ENCODE measurements around the gene WLS.

The WLS gene

DNA sequence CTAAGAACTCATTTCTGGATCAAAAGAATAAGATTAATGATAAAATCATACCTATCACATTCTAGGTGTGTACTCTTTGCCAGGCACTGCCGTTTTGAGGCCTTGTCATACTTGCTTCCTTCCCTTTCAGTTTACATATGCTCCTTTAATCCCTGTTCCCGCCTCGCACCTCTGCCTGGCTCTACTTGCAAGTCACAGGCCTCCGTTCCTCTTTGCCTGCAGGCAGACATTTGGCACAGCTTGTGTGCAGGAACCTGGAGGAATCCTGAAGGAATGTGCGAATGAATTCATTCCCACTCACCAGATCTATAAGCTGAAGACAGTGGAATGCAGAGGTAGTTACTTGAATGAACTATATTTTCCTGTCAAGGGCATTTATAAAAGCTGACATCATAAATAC, 13.8 kb downstream of the WLS start:
- no peak overlapping the region for H3K4me3 ChIP-seq (ENCODE audit: low read length in 2 of 2)

DNA sequence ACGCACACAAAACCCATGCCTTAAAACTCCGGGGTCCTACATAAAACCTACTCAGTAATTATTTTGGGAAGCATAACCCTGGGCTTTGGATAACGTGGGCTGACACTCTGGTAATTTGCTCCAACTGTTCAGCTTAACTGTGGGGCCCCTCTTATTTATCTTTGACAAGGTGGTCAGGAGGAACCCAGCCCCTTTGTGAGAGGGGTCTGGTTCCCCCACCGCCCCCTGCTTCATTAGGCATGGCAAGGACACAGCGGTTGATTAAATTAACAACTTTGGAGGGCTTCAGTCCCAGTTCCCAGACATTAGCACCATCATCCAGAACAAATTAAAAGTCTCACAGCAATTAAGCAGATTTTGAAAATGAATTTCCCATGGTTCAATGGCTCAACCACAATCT, 14.7 kb downstream of the WLS start:
- Histone ChIP-seq H3K9ac (ENCODE audit: low read depth, low read length, poor library complexity) (no peak overlapping the region), H3K27ac (replicated peaks; ENCODE audit: low read length) (no peak overlapping the region), H3K9me3 (replicated peaks in 1 of 2; ENCODE audit: control insufficient read depth in 2 of 2, insufficient read depth in 1 of 2, low read depth in 1 of 2, low read length in 2 of 2) (peaks cover 0 to 10% of the 10 kb centered on the region in 2 donors), H4K91ac (ENCODE audit: low read depth, low read length, poor library complexity) (no peak overlapping the region), H2BK15ac (ENCODE audit: low read length) (no peak overlapping the region), H2BK120ac (ENCODE audit: low read depth, low read length) (no peak overlapping the region), H3K36me3 (replicated peaks in 1 of 2; ENCODE audit: control insufficient read depth in 2 of 2, insufficient read depth in 2 of 2, low read length in 2 of 2) (peaks cover 0 to 71% of the 10 kb centered on the region in 2 donors), H3K18ac (ENCODE audit: low read length) (no peak overlapping the region), H3K4ac (ENCODE audit: low read length) (no peak overlapping the region), H2AFZ (ENCODE audit: low read length) (no peak overlapping the region), H3K4me2 (ENCODE audit: insufficient read depth, low read length, poor library complexity, severe bottlenecking) (no peak overlapping the region), H3K4me1 (ENCODE audit: control insufficient read depth in 2 of 2, insufficient read depth in 1 of 2, low read depth in 1 of 2, low read length in 2 of 2) (peaks cover 10 to 15% of the 10 kb centered on the region in 2 donors), H4K8ac (ENCODE audit: low read depth, low read length) (no peak overlapping the region), H3K4me3 (ENCODE audit: low read length in 2 of 2) (no peak overlapping the region), H3K79me1 (ENCODE audit: low read depth, low read length) (no peaks in the 10 kb centered on the region), H2BK5ac (ENCODE audit: low read length) (no peak overlapping the region), H2BK12ac (ENCODE audit: low read length) (no peak overlapping the region), H3K23ac (ENCODE audit: low read depth, low read length, poor library complexity) (no peak overlapping the region), H3K14ac (ENCODE audit: low read length) (no peak overlapping the region), H3K27me3 (ENCODE audit: control insufficient read depth in 3 of 3, insufficient read depth in 3 of 3, low read depth in 1 of 3, low read length in 3 of 3) (peaks cover 0 to 24% (median 0%) of the 10 kb centered on the region in 3 experiments), H2AK5ac (ENCODE audit: low read depth, low read length) (no peak overlapping the region)
- no peak for DNase-seq (ENCODE audit: low spot score)
- WGBS, 2 donors (ENCODE audit: extremely low coverage in 2 of 2, insufficient read length in 2 of 2, insufficient replicate concordance in 1 of 2), result no CpG with 5 or more reads among the region's 5 CpGs

More for the DNA sequence above, 13.8 kb downstream of the WLS start:
- Histone ChIP-seq H3K79me1 (ENCODE audit: low read depth, low read length) (no peaks in the 10 kb centered on the region), H4K91ac (ENCODE audit: low read depth, low read length, poor library complexity) (no peak overlapping the region), H3K9me3 (replicated peaks in 1 of 2; ENCODE audit: control insufficient read depth in 2 of 2, insufficient read depth in 1 of 2, low read depth in 1 of 2, low read length in 2 of 2) (peaks cover 0 to 12% of the 10 kb centered on the region in 2 donors), H2AK5ac (ENCODE audit: low read depth, low read length) (no peak overlapping the region), H2BK12ac (ENCODE audit: low read length) (no peak overlapping the region), H2BK15ac (ENCODE audit: low read length) (no peak overlapping the region), H3K27ac (replicated peaks; ENCODE audit: low read length) (no peak overlapping the region), H3K23ac (ENCODE audit: low read depth, low read length, poor library complexity) (no peak overlapping the region), H3K4me1 (ENCODE audit: control insufficient read depth in 2 of 2, insufficient read depth in 1 of 2, low read depth in 1 of 2, low read length in 2 of 2) (peaks cover 10 to 15% of the 10 kb centered on the region in 2 donors), H2BK5ac (ENCODE audit: low read length) (no peak overlapping the region), H3K4me2 (ENCODE audit: insufficient read depth, low read length, poor library complexity, severe bottlenecking) (no peak overlapping the region), H3K36me3 (replicated peaks in 1 of 2; ENCODE audit: control insufficient read depth in 2 of 2, insufficient read depth in 2 of 2, low read length in 2 of 2) (peaks cover 0 to 68% of the 10 kb centered on the region in 2 donors), H3K4ac (ENCODE audit: low read length) (no peak overlapping the region), H3K9ac (ENCODE audit: low read depth, low read length, poor library complexity) (no peak overlapping the region), H3K27me3 (ENCODE audit: control insufficient read depth in 3 of 3, insufficient read depth in 3 of 3, low read depth in 1 of 3, low read length in 3 of 3) (peaks cover 0 to 26% (median 0%) of the 10 kb centered on the region in 3 experiments), H3K14ac (ENCODE audit: low read length) (no peak overlapping the region), H3K18ac (ENCODE audit: low read length) (no peak overlapping the region), H2BK120ac (ENCODE audit: low read depth, low read length) (no peak overlapping the region), H4K8ac (ENCODE audit: low read depth, low read length) (no peak overlapping the region), H2AFZ (ENCODE audit: low read length) (no peak overlapping the region)
- no peak for DNase-seq (ENCODE audit: low spot score)
- WGBS, 2 donors (ENCODE audit: extremely low coverage in 2 of 2, insufficient read length in 2 of 2, insufficient replicate concordance in 1 of 2), result no CpG with 5 or more reads among the region's 5 CpGs

DNA sequence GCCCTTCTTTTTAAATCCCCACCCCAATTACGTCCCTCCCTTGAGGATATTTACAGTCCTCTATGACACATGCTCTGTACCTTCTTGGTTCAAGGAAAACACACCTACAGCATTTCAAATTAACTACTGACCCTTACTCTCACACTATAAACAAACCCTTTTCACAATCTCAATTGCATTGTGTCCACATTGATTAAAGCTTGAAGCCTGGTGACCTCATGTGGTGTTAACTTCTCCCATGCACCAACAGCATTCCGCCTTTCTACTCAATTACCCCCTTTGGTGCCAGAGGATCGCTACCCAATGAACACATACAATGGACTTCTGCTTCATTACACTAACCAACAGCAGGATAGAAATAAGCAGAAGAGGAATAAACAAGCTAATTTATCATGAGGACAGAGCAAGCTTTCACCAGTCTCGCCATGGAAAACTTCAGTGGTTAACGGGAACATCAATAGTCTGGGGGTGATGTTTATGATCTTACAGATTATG, 15.2 kb downstream of the WLS start:
- H3K9me3 ChIP-seq (replicated peaks in 1 of 2; ENCODE audit: control insufficient read depth in 2 of 2, insufficient read depth in 1 of 2, low read depth in 1 of 2, low read length in 2 of 2), result peaks cover 0 to 10% of the 10 kb centered on the region in 2 donors
- no peak overlapping the region for H3K4me3 ChIP-seq (ENCODE audit: low read length in 2 of 2)
- no peak overlapping the region for H2AK5ac ChIP-seq (ENCODE audit: low read depth, low read length)
- no peak overlapping the region for H3K18ac ChIP-seq (ENCODE audit: low read length)
- no peak overlapping the region for H4K91ac ChIP-seq (ENCODE audit: low read depth, low read length, poor library complexity)
- H2BK15ac ChIP-seq (ENCODE audit: low read length), result no peak overlapping the region
- WGBS, 2 donors (ENCODE audit: extremely low coverage in 2 of 2, insufficient read length in 2 of 2, insufficient replicate concordance in 1 of 2), result no CpG with 5 or more reads among the region's 5 CpGs
- H3K4me2 ChIP-seq (ENCODE audit: insufficient read depth, low read length, poor library complexity, severe bottlenecking), result no peak overlapping the region
- H4K8ac ChIP-seq (ENCODE audit: low read depth, low read length), result no peak overlapping the region
- H3K79me1 ChIP-seq (ENCODE audit: low read depth, low read length), result no peaks in the 10 kb centered on the region
- DNase-seq (ENCODE audit: low spot score), result peak; percentile 91
- peaks cover 0 to 71% of the 10 kb centered on the region in 2 donors for H3K36me3 ChIP-seq (replicated peaks in 1 of 2; ENCODE audit: control insufficient read depth in 2 of 2, insufficient read depth in 2 of 2, low read length in 2 of 2)
- H3K4me1 ChIP-seq (ENCODE audit: control insufficient read depth in 2 of 2, insufficient read depth in 1 of 2, low read depth in 1 of 2, low read length in 2 of 2), result peaks cover 11 to 16% of the 10 kb centered on the region in 2 donors
- H2AFZ ChIP-seq (ENCODE audit: low read length), result no peak overlapping the region
- H3K14ac ChIP-seq (ENCODE audit: low read length), result no peak overlapping the region
- H3K27me3 ChIP-seq (ENCODE audit: control insufficient read depth in 3 of 3, insufficient read depth in 3 of 3, low read depth in 1 of 3, low read length in 3 of 3), result peaks cover 0 to 21% (median 0%) of the 10 kb centered on the region in 3 experiments
- no peak overlapping the region for H2BK120ac ChIP-seq (ENCODE audit: low read depth, low read length)
- H2BK12ac ChIP-seq (ENCODE audit: low read length), result no peak overlapping the region
- no peak overlapping the region for H2BK5ac ChIP-seq (ENCODE audit: low read length)
- H3K23ac ChIP-seq (ENCODE audit: low read depth, low read length, poor library complexity), result no peak overlapping the region
- no peak overlapping the region for H3K9ac ChIP-seq (ENCODE audit: low read depth, low read length, poor library complexity)
- no peak overlapping the region for H3K27ac ChIP-seq (replicated peaks; ENCODE audit: low read length)
- no peak overlapping the region for H3K4ac ChIP-seq (ENCODE audit: low read length)

DNA sequence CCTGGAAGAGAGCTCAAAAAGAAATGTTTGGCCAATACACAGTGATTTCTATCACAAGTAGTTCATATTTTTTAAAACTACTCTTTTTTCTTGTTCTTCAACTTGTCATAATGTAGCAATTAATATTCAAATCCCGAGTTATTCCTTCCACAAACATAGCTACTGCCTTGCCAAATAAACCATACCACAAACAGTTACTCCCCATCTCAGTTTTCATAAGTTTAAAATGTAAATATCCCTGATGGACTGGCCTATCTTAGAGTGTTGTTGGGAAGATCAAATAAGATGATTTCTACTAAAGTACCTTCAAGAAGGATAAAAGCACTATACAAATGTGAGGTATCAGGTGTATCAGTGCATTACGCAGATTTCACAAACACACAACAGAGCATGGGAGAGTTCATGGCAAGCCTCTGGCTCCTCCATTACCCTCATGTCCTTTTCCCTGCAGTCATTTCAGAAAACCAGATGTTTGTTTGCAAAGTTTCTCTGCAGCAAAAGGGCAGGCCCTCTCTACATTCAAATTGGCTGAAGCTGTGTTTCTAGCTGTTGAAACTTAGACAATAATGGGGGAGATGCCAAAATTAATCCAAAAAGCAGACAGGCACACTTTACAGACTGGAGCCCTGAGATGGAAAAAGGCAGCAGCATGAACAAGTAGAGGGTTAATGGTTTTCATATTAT, 16.1 kb downstream of the WLS start:
- H3K23ac ChIP-seq (ENCODE audit: low read depth, low read length, poor library complexity), result no peak overlapping the region
- H3K4me1 ChIP-seq (ENCODE audit: control insufficient read depth in 2 of 2, insufficient read depth in 1 of 2, low read depth in 1 of 2, low read length in 2 of 2), result peaks cover 17 to 18% of the 10 kb centered on the region in 2 donors
- H4K8ac ChIP-seq (ENCODE audit: low read depth, low read length), result no peak overlapping the region
- no peaks in the 10 kb centered on the region for H3K79me1 ChIP-seq (ENCODE audit: low read depth, low read length)
- no peak overlapping the region for H3K4me3 ChIP-seq (ENCODE audit: low read length in 2 of 2)
- H3K4me2 ChIP-seq (ENCODE audit: insufficient read depth, low read length, poor library complexity, severe bottlenecking), result no peak overlapping the region
- H3K36me3 ChIP-seq (replicated peaks in 1 of 2; ENCODE audit: control insufficient read depth in 2 of 2, insufficient read depth in 2 of 2, low read length in 2 of 2), result peaks cover 0 to 71% of the 10 kb centered on the region in 2 donors
- H2AFZ ChIP-seq (ENCODE audit: low read length), result no peak overlapping the region
- no peak overlapping the region for H2BK15ac ChIP-seq (ENCODE audit: low read length)
- no peak overlapping the region for H2BK12ac ChIP-seq (ENCODE audit: low read length)
- no peak overlapping the region for H4K91ac ChIP-seq (ENCODE audit: low read depth, low read length, poor library complexity)
- no peak overlapping the region for H2BK5ac ChIP-seq (ENCODE audit: low read length)
- WGBS, 2 donors (ENCODE audit: extremely low coverage in 2 of 2, insufficient read length in 2 of 2, insufficient replicate concordance in 1 of 2), result no CpG with 5 or more reads among the region's 2 CpGs
- H2BK120ac ChIP-seq (ENCODE audit: low read depth, low read length), result no peak overlapping the region
- H3K9ac ChIP-seq (ENCODE audit: low read depth, low read length, poor library complexity), result no peak overlapping the region
- no peak overlapping the region for H3K4ac ChIP-seq (ENCODE audit: low read length)
- H3K14ac ChIP-seq (ENCODE audit: low read length), result no peak overlapping the region
- no peak overlapping the region for H3K18ac ChIP-seq (ENCODE audit: low read length)
- peaks cover 0 to 10% of the 10 kb centered on the region in 2 donors for H3K9me3 ChIP-seq (replicated peaks in 1 of 2; ENCODE audit: control insufficient read depth in 2 of 2, insufficient read depth in 1 of 2, low read depth in 1 of 2, low read length in 2 of 2)
- H3K27ac ChIP-seq (replicated peaks; ENCODE audit: low read length), result no peak overlapping the region
- no peak overlapping the region for H2AK5ac ChIP-seq (ENCODE audit: low read depth, low read length)
- DNase-seq (ENCODE audit: low spot score), result no peak
- peaks cover 0 to 17% (median 0%) of the 10 kb centered on the region in 3 experiments for H3K27me3 ChIP-seq (ENCODE audit: control insufficient read depth in 3 of 3, insufficient read depth in 3 of 3, low read depth in 1 of 3, low read length in 3 of 3)
